Osteocyte (in vitro differentiated cells): ENCODE results near the gene C2orf15. TPM values are rescaled to one million over a fixed set of nuclear protein-coding genes. Genes with fewer than 3 reads are reported as not detected.
A peak's percentile ranks its signal among the peaks of the same experiment; 100 is the strongest.

Experiments
- DNase-seq: peaks from one replicate; pipeline ENCODE4 v3.0.0; 2021; ENCODE audit warnings: mixed read lengths; ENCODE audit not compliant: unreplicated experiment; ENCODE audit errors: extremely low spot score
- H3K27ac Mint-ChIP-seq: one replicate; pipeline ENCODE4 v1.8.0; 2021; ENCODE audit warnings: mild to moderate bottlenecking, mixed read lengths; ENCODE audit not compliant: unreplicated experiment
- H3K27me3 Mint-ChIP-seq: one replicate; pipeline ENCODE4 v1.8.0; 2021; ENCODE audit warnings: mixed read lengths; ENCODE audit not compliant: unreplicated experiment
- H3K36me3 Mint-ChIP-seq: one replicate; pipeline ENCODE4 v1.8.0; 2021; ENCODE audit warnings: mixed read lengths; ENCODE audit not compliant: unreplicated experiment
- H3K4me1 Mint-ChIP-seq: one replicate; pipeline ENCODE4 v1.8.0; 2021; ENCODE audit warnings: mixed read lengths; ENCODE audit not compliant: unreplicated experiment
- H3K4me3 Mint-ChIP-seq: one replicate; pipeline ENCODE4 v1.8.0; 2021; ENCODE audit warnings: mild to moderate bottlenecking, moderate library complexity, mixed read lengths; ENCODE audit not compliant: unreplicated experiment
- H3K9me3 Mint-ChIP-seq: one replicate; pipeline ENCODE4 v1.8.0; 2021; ENCODE audit warnings: mixed read lengths; ENCODE audit not compliant: unreplicated experiment
- total RNA-seq: library from RNA; stranded (reverse); gene quantifications from 2 replicates; pipeline ENCODE4 v1.2.1, GENCODE V29; 2021
- TF ChIP-seq, protein P1 (sequence below): fragments of 200-600 bp; sonication (generic); IDR thresholded peaks from 2 replicates; pipeline ENCODE4 v1.5.0; 2021; ENCODE audit warnings: antibody characterized with exemption, mild to moderate bottlenecking, moderate library complexity

C2orf15 gene
- total RNA-seq, 1 donor from 2014 or later = not detected

- Mint-ChIP-seq H3K4me3 (peak overlapping the region; percentile 93), H3K27me3 (peaks cover 24% of the 10 kb centered on the region), H3K27ac (peak overlapping the region; percentile 75), H3K9me3 (no peaks in the 10 kb centered on the region), H3K36me3 (no peaks in the 10 kb centered on the region), H3K4me1 (peaks cover 7% of the 10 kb centered on the region)
- TF ChIP-seq, protein P1, sequence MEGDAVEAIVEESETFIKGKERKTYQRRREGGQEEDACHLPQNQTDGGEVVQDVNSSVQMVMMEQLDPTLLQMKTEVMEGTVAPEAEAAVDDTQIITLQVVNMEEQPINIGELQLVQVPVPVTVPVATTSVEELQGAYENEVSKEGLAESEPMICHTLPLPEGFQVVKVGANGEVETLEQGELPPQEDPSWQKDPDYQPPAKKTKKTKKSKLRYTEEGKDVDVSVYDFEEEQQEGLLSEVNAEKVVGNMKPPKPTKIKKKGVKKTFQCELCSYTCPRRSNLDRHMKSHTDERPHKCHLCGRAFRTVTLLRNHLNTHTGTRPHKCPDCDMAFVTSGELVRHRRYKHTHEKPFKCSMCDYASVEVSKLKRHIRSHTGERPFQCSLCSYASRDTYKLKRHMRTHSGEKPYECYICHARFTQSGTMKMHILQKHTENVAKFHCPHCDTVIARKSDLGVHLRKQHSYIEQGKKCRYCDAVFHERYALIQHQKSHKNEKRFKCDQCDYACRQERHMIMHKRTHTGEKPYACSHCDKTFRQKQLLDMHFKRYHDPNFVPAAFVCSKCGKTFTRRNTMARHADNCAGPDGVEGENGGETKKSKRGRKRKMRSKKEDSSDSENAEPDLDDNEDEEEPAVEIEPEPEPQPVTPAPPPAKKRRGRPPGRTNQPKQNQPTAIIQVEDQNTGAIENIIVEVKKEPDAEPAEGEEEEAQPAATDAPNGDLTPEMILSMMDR = no peak
- no peak for DNase-seq
Measured at GRCh38 chr2:99140056-99140859, 1.2 kb upstream of the C2orf15 start.

DNA sequence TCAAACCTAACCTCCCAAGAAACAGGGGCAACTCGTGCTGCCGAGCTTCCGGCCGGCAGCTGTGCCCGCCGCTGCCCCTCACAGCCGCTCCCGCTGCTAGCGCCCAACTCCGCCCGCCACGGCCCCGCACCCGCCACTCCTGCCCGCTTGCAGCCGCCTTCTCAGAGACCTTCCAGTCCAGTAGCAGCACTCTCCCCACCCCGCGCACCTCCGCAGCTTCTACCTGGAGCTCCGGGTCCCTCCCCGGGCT is 722 bp upstream of the C2orf15 start:
- H3K36me3 Mint-ChIP-seq = no peaks in the 10 kb centered on the region

DNA sequence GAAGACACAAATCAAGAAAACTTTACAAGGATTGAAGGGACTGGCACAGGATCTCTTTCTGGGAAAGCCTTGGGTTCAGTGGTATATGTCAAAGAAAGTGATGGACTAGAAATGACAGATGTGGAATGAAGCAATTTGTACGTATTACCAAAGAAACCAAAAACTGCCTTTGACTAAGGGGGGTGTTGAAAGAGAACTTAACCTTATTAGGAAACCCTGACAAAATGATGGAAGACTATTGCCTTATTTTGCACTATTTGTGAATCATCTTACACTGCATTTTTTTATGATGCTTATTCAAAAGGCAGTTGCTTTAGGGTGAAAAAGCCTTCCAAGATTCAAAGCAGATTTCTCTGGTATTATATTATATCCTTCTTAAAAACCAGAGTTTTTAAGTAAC is 9.2 kb downstream of the C2orf15 start:
- Mint-ChIP-seq H3K27ac (no peak overlapping the region), H3K4me1 (peaks cover 16% of the 10 kb centered on the region), H3K36me3 (no peaks in the 10 kb centered on the region), H3K4me3 (no peak overlapping the region), H3K9me3 (no peaks in the 10 kb centered on the region), H3K27me3 (no peaks in the 10 kb centered on the region)
- TF ChIP-seq, protein P1 = no peak
- DNase-seq = no peak

More for the DNA sequence above, 722 bp upstream of the C2orf15 start:
- TF ChIP-seq, protein P1 = no peak
- H3K9me3 Mint-ChIP-seq = no peaks in the 10 kb centered on the region
- H3K4me3 Mint-ChIP-seq = peak overlapping the region; percentile 93
- DNase-seq = no peak
- peaks cover 24% of the 10 kb centered on the region for H3K27me3 Mint-ChIP-seq
- H3K27ac Mint-ChIP-seq = peak overlapping the region; percentile 75
- peaks cover 7% of the 10 kb centered on the region for H3K4me1 Mint-ChIP-seq

DNA sequence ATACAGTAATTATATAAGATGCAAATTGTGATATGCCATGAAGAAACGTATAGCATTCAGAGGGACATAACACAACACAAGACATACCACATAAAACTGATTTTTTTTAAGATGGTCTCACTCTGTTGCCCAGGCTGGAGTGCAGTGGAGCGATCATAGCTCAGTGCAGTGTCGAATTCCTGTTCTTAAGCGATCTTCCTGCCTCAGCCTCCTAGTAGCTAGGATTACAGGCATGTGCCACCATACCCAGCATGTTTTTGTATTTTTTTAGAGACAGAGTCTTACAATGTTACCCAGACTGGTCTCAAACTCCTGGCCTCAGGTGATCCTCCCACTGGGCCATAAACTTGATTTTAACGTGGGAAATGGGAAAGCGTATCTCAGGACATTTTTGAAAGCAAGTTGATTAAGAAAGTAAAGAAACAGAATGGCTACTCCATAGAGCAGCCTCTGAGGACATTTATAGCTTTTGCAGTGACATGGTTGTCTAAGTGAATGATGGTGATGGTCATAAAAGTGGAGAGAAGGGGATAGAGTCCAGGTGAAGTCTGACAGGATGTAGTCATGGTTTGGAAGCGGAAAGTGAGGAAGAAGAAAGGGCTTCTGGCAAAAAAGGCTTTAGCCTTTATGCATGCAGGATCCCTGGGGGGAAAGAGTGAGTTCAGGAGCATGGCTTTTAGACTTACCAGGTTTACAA is 10.8 kb downstream of the C2orf15 start:
- Mint-ChIP-seq H3K9me3 (no peaks in the 10 kb centered on the region), H3K36me3 (peaks cover 3% of the 10 kb centered on the region), H3K27me3 (no peaks in the 10 kb centered on the region), H3K27ac (no peak overlapping the region), H3K4me3 (no peak overlapping the region), H3K4me1 (peaks cover 21% of the 10 kb centered on the region)
- no peak for DNase-seq
- TF ChIP-seq, protein P1 = no peak

DNA sequence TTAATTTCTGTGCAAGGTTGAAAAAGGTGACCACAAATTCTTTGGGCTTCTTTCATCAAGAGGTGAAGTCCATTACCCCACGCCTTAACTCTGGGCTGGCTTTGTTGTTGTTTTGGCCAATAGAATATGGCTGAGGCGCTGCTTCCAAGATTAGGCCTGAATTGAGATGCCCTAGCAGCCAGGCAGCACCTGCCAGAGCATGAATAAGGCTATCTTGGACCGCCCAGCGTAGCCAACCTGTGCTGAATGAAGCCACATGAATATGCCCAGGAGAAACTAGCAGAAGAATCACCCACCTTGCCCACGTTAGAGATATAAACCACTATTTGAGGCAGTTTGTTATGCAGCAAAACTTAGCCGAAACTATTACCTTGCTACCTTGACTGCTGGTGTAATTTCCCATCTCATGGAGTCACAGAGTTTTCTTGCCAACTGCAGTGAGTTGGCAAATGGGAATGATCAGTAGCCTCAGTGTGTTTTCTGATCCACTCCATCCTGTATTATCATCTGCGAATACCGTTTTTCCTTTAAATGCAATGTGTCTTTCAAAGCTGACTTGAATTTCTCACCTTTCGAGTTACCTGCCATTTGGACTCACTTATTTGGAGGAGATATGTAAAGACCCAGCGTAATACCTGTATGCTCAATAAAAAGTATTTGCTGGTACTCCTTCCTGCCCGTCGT is 12.6 kb downstream of the C2orf15 start:
- H3K27me3 Mint-ChIP-seq = no peaks in the 10 kb centered on the region
- TF ChIP-seq, protein P1 = no peak
- peak overlapping the region; percentile 92 for H3K27ac Mint-ChIP-seq
- no peak for DNase-seq
- peaks cover 21% of the 10 kb centered on the region for H3K4me1 Mint-ChIP-seq
- H3K4me3 Mint-ChIP-seq = peak overlapping the region; percentile 87
- H3K9me3 Mint-ChIP-seq = no peaks in the 10 kb centered on the region
- peaks cover 6% of the 10 kb centered on the region for H3K36me3 Mint-ChIP-seq
